IMR-90 (cell line): Measurements from ENCODE around the gene CDKN2A. TPM values are rescaled to one million over a fixed set of nuclear protein-coding genes. Genes with fewer than 3 reads are reported as not detected.

Experiments
- ATAC-seq: fragments of 200-7000 bp; cut with Tn5 transposase; 2 replicates; pipeline ENCODE4 v1.9.1; 2020; ENCODE audit warnings: low read depth, mild to moderate bottlenecking, moderate library complexity
- BruUV-seq: library from RNA; stranded (reverse); fragments of 400-500 nt; replicated peaks from 2 replicates; lab custom pipeline; 2021; lab: Mats Ljungman, UMichigan
- CTCF ChIA-PET: fragments of 300-600 bp; formaldehyde crosslinking; extraction: SDS; loops from one replicate; lab custom pipeline; 2021; ENCODE audit warnings: antibody characterized with exemption; lab: Yijun Ruan, JAX
- POLR2A ChIA-PET: fragments of 300-600 bp; sonication (Branson Sonifier 250); formaldehyde crosslinking; loops from one replicate; lab custom pipeline; 2022; ENCODE audit warnings: antibody characterized with exemption; ENCODE audit not compliant: unreplicated experiment; lab: Charles Lee
- DNase-seq: peaks from one replicate; pipeline ENCODE4 v3.0.0; 2013
- H2AFZ ChIP-seq: replicated peaks from 2 replicates; pipeline ENCODE3; 2013; ENCODE audit warnings: low read length, mild to moderate bottlenecking; ENCODE audit not compliant: poor library complexity
- H2AK5ac ChIP-seq: 2 replicates; pipeline ENCODE4 v1.6.1; 2013; ENCODE audit warnings: low read depth, low read length, inconsistent platforms
- H2AK9ac ChIP-seq: replicated peaks from 2 replicates; pipeline ENCODE3; 2013; ENCODE audit warnings: mild to moderate bottlenecking, low read depth, low read length, moderate library complexity; ENCODE audit not compliant: poor library complexity
- H2BK120ac ChIP-seq: 2 replicates; pipeline ENCODE4 v1.6.1; 2013; ENCODE audit warnings: low read depth, low read length, inconsistent platforms
- H2BK15ac ChIP-seq: 3 replicates; pipeline ENCODE4 v1.6.1; 2013; ENCODE audit warnings: low read depth, low read length, inconsistent platforms
- H2BK20ac ChIP-seq: 2 replicates; pipeline ENCODE4 v1.6.1; 2013; ENCODE audit warnings: low read depth, mild to moderate bottlenecking, inconsistent platforms, low read length, moderate library complexity
- H2BK5ac ChIP-seq: 2 replicates; pipeline ENCODE4 v1.6.1; 2013; ENCODE audit warnings: mild to moderate bottlenecking, low read depth, low read length, inconsistent platforms; ENCODE audit not compliant: poor library complexity, severe bottlenecking
- H3K14ac ChIP-seq: replicated peaks from 2 replicates; pipeline ENCODE4 v1.6.1; 2013; ENCODE audit warnings: low read depth, low read length, inconsistent platforms
- H3K18ac ChIP-seq: 2 replicates; pipeline ENCODE4 v1.6.1; 2013; ENCODE audit warnings: low read depth, low read length, control low read depth
- H3K23ac ChIP-seq: 2 replicates; pipeline ENCODE4 v1.6.1; 2013; ENCODE audit warnings: low read depth, low read length, inconsistent platforms
- H3K27ac ChIP-seq: 2 replicates; pipeline ENCODE4 v1.5.1; 2013; ENCODE audit warnings: mild to moderate bottlenecking, control low read depth, low read length; ENCODE audit not compliant: insufficient read depth
- H3K27me3 ChIP-seq: 2 replicates; pipeline ENCODE4 v1.6.1; 2013; ENCODE audit warnings: low read length; ENCODE audit not compliant: control insufficient read depth, insufficient read depth
- H3K36me3 ChIP-seq: 2 replicates; pipeline ENCODE4 v1.6.1; 2013; ENCODE audit warnings: low read length, mixed read lengths; ENCODE audit not compliant: control insufficient read depth, insufficient read depth
- H3K4ac ChIP-seq: 2 replicates; pipeline ENCODE4 v1.6.1; 2013; ENCODE audit warnings: low read depth, low read length, inconsistent platforms
- H3K4me1 ChIP-seq: 2 replicates; pipeline ENCODE4 v1.6.1; 2013; ENCODE audit warnings: low read length, mixed read lengths; ENCODE audit not compliant: control insufficient read depth, insufficient read depth
- H3K4me2 ChIP-seq: 2 replicates; pipeline ENCODE4 v1.6.1; 2013; ENCODE audit warnings: low read depth, mild to moderate bottlenecking, control low read depth, low read length, moderate library complexity
- H3K4me3 ChIP-seq: 2 replicates; pipeline ENCODE4 v1.5.1; 2013; ENCODE audit warnings: low read depth, mild to moderate bottlenecking, control low read depth, low read length, moderate library complexity; ENCODE audit not compliant: insufficient read depth
- H3K56ac ChIP-seq: 2 replicates; pipeline ENCODE4 v1.6.1; 2013; ENCODE audit warnings: low read length, inconsistent platforms; ENCODE audit not compliant: insufficient read depth; ENCODE audit errors: extremely low read depth
- H3K79me1 ChIP-seq, 2 experiments: 2 replicates each; pipeline ENCODE4 v1.6.1; 2013; ENCODE audit warnings: low read length in 2 of 2, inconsistent platforms in 1 of 2, low read depth in 1 of 2
- H3K9ac ChIP-seq: 2 replicates; pipeline ENCODE4 v1.6.1; 2013; ENCODE audit warnings: low read depth, low read length, control low read depth
- H3K9me1 ChIP-seq: 2 replicates; pipeline ENCODE4 v1.6.1; 2013; ENCODE audit warnings: low read length, inconsistent platforms; ENCODE audit not compliant: insufficient read depth
- H3K9me3 ChIP-seq: 2 replicates; pipeline ENCODE4 v1.6.1; 2013; ENCODE audit warnings: low read length; ENCODE audit not compliant: control insufficient read depth, insufficient read depth
- H4K20me1 ChIP-seq: 2 replicates; pipeline ENCODE4 v1.6.1; 2013; ENCODE audit warnings: low read length, inconsistent platforms; ENCODE audit not compliant: insufficient read depth
- H4K5ac ChIP-seq: 2 replicates; pipeline ENCODE4 v1.6.1; 2013; ENCODE audit warnings: mild to moderate bottlenecking, low read depth, low read length, control low read depth
- H4K8ac ChIP-seq, 2 experiments: 2 replicates each; pipeline ENCODE4 v1.6.1; 2013; ENCODE audit warnings: low read depth in 2 of 2, low read length in 2 of 2, control low read depth in 1 of 2, inconsistent platforms in 1 of 2
- H4K91ac ChIP-seq: 2 replicates; pipeline ENCODE4 v1.6.1; 2013; ENCODE audit warnings: low read depth, low read length, inconsistent platforms; ENCODE audit not compliant: insufficient read depth
- BHLHE40 ChIP-seq: fragments of 150-350 bp; IDR thresholded peaks from 2 replicates; pipeline ENCODE4 v1.6.1; 2016; ENCODE audit warnings: mild to moderate bottlenecking, low read depth, low read length
- CEBPB ChIP-seq: IDR thresholded peaks from 2 replicates; pipeline ENCODE4 v1.6.1; 2012; ENCODE audit warnings: low read depth, low read length, improper control_type of control experiment
- CHD1 ChIP-seq: IDR thresholded peaks from 2 replicates; pipeline ENCODE4 v1.6.1; 2012; ENCODE audit warnings: low read depth, low read length, improper control_type of control experiment
- ELK1 ChIP-seq: fragments of 150-350 bp; IDR thresholded peaks from 2 replicates; pipeline ENCODE4 v1.6.1; 2016; ENCODE audit warnings: low read depth, mild to moderate bottlenecking, low read length, moderate library complexity, borderline replicate concordance
- FOS ChIP-seq: fragments of 150-350 bp; IDR thresholded peaks from 2 replicates; pipeline ENCODE4 v1.6.1; 2016; ENCODE audit warnings: low read depth, low read length
- MXI1 ChIP-seq: IDR thresholded peaks from 2 replicates; pipeline ENCODE4 v1.6.1; 2012; ENCODE audit warnings: low read depth, mild to moderate bottlenecking, low read length, moderate library complexity, borderline replicate concordance
- NFE2L2 ChIP-seq: fragments of 150-350 bp; IDR thresholded peaks from 2 replicates; pipeline ENCODE4 v1.6.1; 2016; ENCODE audit warnings: low read depth, mild to moderate bottlenecking, low read length
- RFX5 ChIP-seq: IDR thresholded peaks from 2 replicates; pipeline ENCODE4 v1.8.0; 2012; ENCODE audit warnings: low read depth, mild to moderate bottlenecking, low read length, moderate library complexity
- SMC3 ChIP-seq: fragments of 150-350 bp; IDR thresholded peaks from 2 replicates; pipeline ENCODE4 v1.6.1; 2016; ENCODE audit warnings: low read depth, mild to moderate bottlenecking, antibody characterized with exemption, low read length, moderate library complexity
- USF2 ChIP-seq: fragments of 150-350 bp; IDR thresholded peaks from 2 replicates; pipeline ENCODE4 v1.6.1; 2017; ENCODE audit warnings: mild to moderate bottlenecking, antibody characterized with exemption, low read length, low read depth
- WGBS, 2 experiments: methylation state at CpG; one replicate each; pipeline versions ENCODE4 v1.1.5 to v1.1.7; 2013; ENCODE audit warnings: missing lambda C conversion rate in 2 of 2; ENCODE audit not compliant: insufficient read length in 1 of 2; ENCODE audit errors: extremely low coverage in 2 of 2; 5-methylcytosine and 5-hydroxymethylcytosine counted together
- dilution Hi-C: fragments of 300-500 bp; cut with HindIII; formaldehyde crosslinking; loops from one replicate; pipeline ENCODE4 v1.14.3; 2018; ENCODE audit warnings: low sequenced_read_pairs; ENCODE audit not compliant: unreplicated experiment
- in situ Hi-C: fragments of 300-500 bp; cut with MboI; formaldehyde crosslinking; loops from 3 replicates; pipeline ENCODE4 v1.14.3; 2019; ENCODE audit warnings: low sequenced_read_pairs, inconsistent platforms, mixed read lengths
- intact Hi-C: fragments of 100-400 bp; cut with micrococcal nuclease; formaldehyde crosslinking; loops from 2 replicates; pipeline ENCODE4 v1.10.0; 2022
- polyA plus RNA-seq, 3 experiments: library from polyadenylated mRNA; depleted of rRNA; stranded (reverse); fragments of >200 nt; gene quantifications; 2 replicates each; pipeline ENCODE4 v1.2.3, GENCODE V29; 2012; ENCODE audit warnings: low replicate concordance in 1 of 3
- total RNA-seq: library from RNA; depleted of rRNA; stranded (reverse); fragments of >200 nt; gene quantifications from 2 replicates; pipeline ENCODE4 v1.2.3, GENCODE V29; 2012

The CDKN2A gene
- total and polyA plus RNA-seq, 2 of the 4 experiments (the other 2 are of a cell fraction), result 11.3 to 75.3 TPM

- no peak overlapping the region for H3K23ac ChIP-seq
- dilution Hi-C loops (no loop called here), in situ Hi-C loops (loop anchor here (25.0 kb wide), 1 partner anchor 389 kb away; no protein-coding TSS in a partner anchor), intact Hi-C loops (no loop called here)
- H2BK20ac ChIP-seq, result no peak overlapping the region
- H3K56ac ChIP-seq, result no peak overlapping the region
- TF ChIP-seq SMC3, result no peak
- TF ChIP-seq USF2, result no peak
- TF ChIP-seq NFE2L2, result no peak
- TF ChIP-seq CHD1, result no peak
- TF ChIP-seq ELK1, result no peak
- TF ChIP-seq BHLHE40, result no peak
- TF ChIP-seq FOS, result no peak
- TF ChIP-seq RFX5, result no peak
- no peak for TF ChIP-seq CEBPB
- no peak for TF ChIP-seq MXI1
- no peak overlapping the region for H2BK15ac ChIP-seq
- no peak for DNase-seq
- H3K4me1 ChIP-seq, result no peaks in the 10 kb centered on the region
- no peak overlapping the region for H2BK120ac ChIP-seq
- no peak overlapping the region for H3K14ac ChIP-seq
- no peak overlapping the region for H2AK5ac ChIP-seq
- no peaks in the 10 kb centered on the region for H3K79me1 ChIP-seq
- H2BK5ac ChIP-seq, result no peak overlapping the region
- H3K27me3 ChIP-seq, result peaks cover 40% of the 10 kb centered on the region
- H3K36me3 ChIP-seq, result no peaks in the 10 kb centered on the region
- H3K4me3 ChIP-seq, result no peak overlapping the region
- ChIA-PET CTCF (interaction anchor here (0.9 to 1.5 kb wide), 2 partner anchors 11 to 163 kb away, joined by 3 to 4 read pairs; no protein-coding TSS in a partner anchor), POLR2A (no interaction called here)
- H3K18ac ChIP-seq, result no peak overlapping the region
- no peak overlapping the region for H3K4ac ChIP-seq
- H2AFZ ChIP-seq, result no peak overlapping the region
- H4K91ac ChIP-seq, result no peak overlapping the region
- no peaks in the 10 kb centered on the region for H3K9me3 ChIP-seq
- no peak overlapping the region for H4K5ac ChIP-seq
- no peaks in the 10 kb centered on the region for H3K9me1 ChIP-seq
- no peak for ATAC-seq
- no CpG with 5 or more reads among the region's 19 CpGs for WGBS, 2 experiments
- H3K27ac ChIP-seq, result no peak overlapping the region
- no TSS peak for BruUV-seq
- H2AK9ac ChIP-seq, result no peak overlapping the region
- H3K4me2 ChIP-seq, result no peak overlapping the region
- no peak overlapping the region for H4K8ac ChIP-seq
- peaks cover 3% of the 10 kb centered on the region; the same call in 1 of the 2 replicates for H4K20me1 ChIP-seq
- no peak overlapping the region for H3K9ac ChIP-seq
Observed at GRCh38 chr9:21976334-21976875, 17.8 kb downstream of the CDKN2A start.
